ENCODE results near the gene APLP2.

The APLP2 gene

DNA sequence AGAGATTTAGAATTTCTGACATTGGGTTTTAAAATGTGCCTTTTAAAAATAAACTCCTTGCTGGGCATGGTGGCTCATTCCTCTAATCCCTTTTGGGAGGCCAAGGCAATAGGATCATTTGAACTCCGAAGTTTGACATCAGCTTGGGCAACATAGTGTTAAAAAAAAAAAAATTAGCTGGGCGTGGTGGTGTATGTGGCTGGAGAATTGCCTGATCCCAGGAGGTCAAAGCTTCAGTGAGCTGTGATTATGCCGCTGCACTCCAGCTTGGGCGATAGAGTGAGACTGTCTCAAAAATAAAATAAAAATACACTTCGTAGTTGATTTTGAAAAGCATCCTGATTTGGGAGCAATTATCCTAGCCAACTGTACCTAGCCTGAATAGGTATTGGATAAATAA lies 3.4 kb upstream of the APLP2 start:
- H3K4me3 ChIP-seq (ENCODE audit: low read depth, low read length): no peak overlapping the region
- no peak for DNase-seq (ENCODE audit: low read depth)
- TF ChIP-seq, protein P1, sequence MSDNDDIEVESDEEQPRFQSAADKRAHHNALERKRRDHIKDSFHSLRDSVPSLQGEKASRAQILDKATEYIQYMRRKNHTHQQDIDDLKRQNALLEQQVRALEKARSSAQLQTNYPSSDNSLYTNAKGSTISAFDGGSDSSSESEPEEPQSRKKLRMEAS (IDR thresholded peaks at IDR 0.05; ENCODE audit: low read depth, low read length): no peak
- TF ChIP-seq POLR2A (IDR thresholded peaks at IDR 0.05; ENCODE audit: extremely low read depth, insufficient read length): no peak
- TF ChIP-seq, protein P2, sequence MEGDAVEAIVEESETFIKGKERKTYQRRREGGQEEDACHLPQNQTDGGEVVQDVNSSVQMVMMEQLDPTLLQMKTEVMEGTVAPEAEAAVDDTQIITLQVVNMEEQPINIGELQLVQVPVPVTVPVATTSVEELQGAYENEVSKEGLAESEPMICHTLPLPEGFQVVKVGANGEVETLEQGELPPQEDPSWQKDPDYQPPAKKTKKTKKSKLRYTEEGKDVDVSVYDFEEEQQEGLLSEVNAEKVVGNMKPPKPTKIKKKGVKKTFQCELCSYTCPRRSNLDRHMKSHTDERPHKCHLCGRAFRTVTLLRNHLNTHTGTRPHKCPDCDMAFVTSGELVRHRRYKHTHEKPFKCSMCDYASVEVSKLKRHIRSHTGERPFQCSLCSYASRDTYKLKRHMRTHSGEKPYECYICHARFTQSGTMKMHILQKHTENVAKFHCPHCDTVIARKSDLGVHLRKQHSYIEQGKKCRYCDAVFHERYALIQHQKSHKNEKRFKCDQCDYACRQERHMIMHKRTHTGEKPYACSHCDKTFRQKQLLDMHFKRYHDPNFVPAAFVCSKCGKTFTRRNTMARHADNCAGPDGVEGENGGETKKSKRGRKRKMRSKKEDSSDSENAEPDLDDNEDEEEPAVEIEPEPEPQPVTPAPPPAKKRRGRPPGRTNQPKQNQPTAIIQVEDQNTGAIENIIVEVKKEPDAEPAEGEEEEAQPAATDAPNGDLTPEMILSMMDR (IDR thresholded peaks at IDR 0.05; ENCODE audit: low read depth, low read length): no peak

DNA sequence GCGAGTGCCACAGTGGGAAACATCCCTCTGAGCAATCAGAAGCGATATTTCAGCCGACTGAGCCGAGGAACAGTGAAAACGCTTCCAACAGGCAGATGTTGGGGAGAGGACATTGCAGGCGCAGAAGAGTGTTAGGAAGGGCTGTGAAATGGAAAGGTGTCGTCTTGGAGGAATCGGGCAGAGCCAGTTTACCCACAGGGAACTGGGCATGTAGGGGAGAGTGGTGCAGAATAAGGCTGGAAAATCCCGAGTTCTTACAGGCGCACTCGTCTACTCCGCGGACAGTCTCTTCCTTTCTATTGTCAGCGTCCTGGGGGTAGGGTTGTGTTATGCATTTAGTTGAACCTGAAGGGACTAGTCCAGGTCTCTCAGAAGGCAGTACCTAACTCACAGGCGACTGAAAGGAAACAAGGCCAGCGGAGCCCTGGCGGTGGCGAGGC lies 1.1 kb upstream of the APLP2 start:
- no peak for DNase-seq (ENCODE audit: low read depth)
- TF ChIP-seq, protein P1 (IDR thresholded peaks at IDR 0.05; ENCODE audit: low read depth, low read length): no peak
- no peak for TF ChIP-seq POLR2A (IDR thresholded peaks at IDR 0.05; ENCODE audit: extremely low read depth, insufficient read length)
- TF ChIP-seq MYC (IDR thresholded peaks at IDR 0.05; ENCODE audit: low read depth, low read length): no peak
- TF ChIP-seq, protein P2 (IDR thresholded peaks at IDR 0.05; ENCODE audit: low read depth, low read length): no peak

DNA sequence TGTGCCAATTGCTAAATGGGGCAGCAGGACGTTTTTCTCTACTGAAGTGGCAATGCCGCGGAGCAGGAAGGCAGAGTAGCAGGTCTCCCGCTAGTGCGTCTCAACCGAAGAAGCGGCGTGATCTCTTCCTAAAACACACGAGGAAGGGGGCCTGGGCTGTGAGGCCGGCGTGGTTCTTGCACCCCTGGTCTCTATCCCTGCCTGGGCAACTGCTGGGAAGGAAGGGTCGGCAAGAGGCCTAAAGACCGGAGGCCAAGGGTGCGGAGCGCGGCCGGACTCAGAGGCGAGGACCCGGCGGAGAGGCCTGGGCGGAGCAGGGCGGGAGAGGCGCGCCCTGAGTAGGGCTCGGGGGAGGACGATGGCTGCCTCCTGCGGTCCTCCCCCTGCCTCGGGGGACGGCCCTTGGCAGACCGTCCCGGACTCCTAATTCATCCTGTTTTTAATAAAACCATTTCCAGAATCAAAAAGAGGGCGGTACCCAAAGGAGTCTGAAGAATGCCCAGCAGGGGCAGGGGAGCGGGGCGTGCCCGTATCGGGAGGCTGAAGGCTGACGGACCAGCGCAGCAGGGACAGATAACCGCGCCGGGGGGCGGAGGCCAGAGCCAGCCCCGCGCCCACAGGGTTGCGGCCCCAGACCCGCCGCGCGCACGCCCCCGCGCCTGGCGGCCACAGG lies 572 bp upstream of the APLP2 start:
- TF ChIP-seq, protein P1 (IDR thresholded peaks at IDR 0.05; ENCODE audit: low read depth, low read length): no peak
- H3K4me3 ChIP-seq (ENCODE audit: low read depth, low read length): peak overlapping the region; percentile 52
- no peak for DNase-seq (ENCODE audit: low read depth)

More for the DNA sequence above, 1.1 kb upstream of the APLP2 start:
- H3K4me3 ChIP-seq (ENCODE audit: low read depth, low read length): peak overlapping the region; percentile 52

DNA sequence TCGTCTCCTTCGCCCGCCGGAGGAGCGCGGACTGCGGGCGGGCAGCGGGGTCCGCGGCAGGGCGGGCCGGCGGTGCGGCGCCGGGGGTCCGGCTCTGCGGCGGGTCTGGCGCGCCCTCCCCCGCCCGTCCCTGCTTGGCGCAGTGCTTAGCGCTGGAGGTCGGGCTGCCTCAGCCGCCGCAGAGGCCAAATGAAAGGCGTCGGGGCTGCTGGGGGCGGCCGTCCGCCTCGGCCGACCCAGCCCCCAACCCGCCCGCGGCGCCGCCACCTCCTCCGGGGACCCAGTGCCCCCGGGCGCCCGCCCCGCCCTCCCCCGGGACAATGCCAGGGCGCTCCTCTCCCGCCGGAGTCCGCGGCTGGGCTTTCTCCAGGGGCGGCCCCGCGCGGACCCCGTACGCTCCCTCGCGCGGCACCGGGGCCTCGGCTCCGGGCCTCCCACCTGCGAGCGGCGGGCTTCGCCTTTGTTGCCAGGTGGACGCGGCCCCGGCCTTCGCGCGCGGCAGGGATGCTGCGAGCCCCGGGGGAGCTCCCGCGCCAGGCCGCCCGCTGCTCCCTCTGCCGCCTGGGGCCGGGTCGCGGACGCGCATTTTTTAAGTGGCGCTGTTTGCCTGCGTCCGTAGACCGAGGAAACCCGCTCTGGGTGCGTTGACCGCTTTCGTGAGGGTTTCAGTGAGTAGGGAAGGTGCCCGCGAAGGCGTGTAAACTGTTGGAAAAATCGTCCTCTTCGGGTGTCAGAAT lies 583 bp downstream of the APLP2 start:
- TF ChIP-seq, protein P1 (IDR thresholded peaks at IDR 0.05; ENCODE audit: low read depth, low read length): peak; percentile 40
- TF ChIP-seq, protein P2 (IDR thresholded peaks at IDR 0.05; ENCODE audit: low read depth, low read length): peak; percentile 4
- no peak for TF ChIP-seq MYC (IDR thresholded peaks at IDR 0.05; ENCODE audit: low read depth, low read length)
- DNase-seq (ENCODE audit: low read depth): peak; percentile 72
- H3K4me3 ChIP-seq (ENCODE audit: low read depth, low read length): peak overlapping the region; percentile 89

DNA sequence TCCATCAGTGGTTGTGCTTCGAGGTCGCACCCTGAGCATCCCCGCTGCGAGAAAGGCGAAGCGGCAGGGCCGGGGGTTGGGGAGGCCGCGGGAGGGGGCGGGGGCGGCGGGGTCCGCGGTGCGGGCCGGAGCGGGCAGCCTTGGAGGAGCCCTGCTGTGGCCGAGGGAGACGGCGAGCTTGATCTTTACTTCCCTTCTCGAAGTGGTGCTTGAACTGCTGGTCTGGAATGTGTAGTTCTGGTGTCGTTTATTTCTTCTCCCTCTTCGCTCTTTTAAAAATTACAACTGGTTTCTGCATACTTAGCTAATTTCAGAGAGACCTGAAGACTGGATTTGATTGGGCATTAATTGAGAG lies 1.1 kb downstream of the APLP2 start:
- H3K4me3 ChIP-seq (ENCODE audit: low read depth, low read length): peak overlapping the region; percentile 89
- TF ChIP-seq, protein P2 (IDR thresholded peaks at IDR 0.05; ENCODE audit: low read depth, low read length): no peak
- TF ChIP-seq, protein P1 (IDR thresholded peaks at IDR 0.05; ENCODE audit: low read depth, low read length): peak; percentile 3; the same call in 1 of the 2 replicates
- peak; percentile 70 for DNase-seq (ENCODE audit: low read depth)

DNA sequence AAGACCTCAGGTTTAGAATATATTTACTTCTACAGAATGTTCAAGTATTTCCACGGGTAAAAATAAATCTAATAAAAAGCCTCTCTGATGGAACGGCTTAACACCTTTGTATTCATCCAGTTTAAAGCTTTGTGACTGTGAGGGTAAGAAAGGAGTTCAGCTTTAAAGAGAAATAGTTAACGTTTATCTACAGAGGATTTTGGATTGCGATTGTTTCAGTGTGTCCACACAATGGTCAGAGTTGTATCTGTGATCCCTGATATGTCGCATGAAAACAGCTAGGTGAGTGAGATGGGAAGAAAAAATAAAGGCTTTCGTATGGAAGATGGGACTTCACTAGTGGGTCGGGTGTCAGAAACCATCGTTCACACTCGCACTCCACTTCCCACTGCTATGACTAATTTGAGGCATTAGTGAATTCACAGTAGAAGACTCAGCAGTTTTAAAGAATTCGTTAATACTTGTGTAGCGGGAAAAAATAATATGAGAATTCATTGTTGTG lies 1.6 kb downstream of the APLP2 start:
- TF ChIP-seq, protein P2 (IDR thresholded peaks at IDR 0.05; ENCODE audit: low read depth, low read length): no peak
- TF ChIP-seq POLR2A (IDR thresholded peaks at IDR 0.05; ENCODE audit: extremely low read depth, insufficient read length) (no peak), MYC (IDR thresholded peaks at IDR 0.05; ENCODE audit: low read depth, low read length) (no peak)
- TF ChIP-seq, protein P1 (IDR thresholded peaks at IDR 0.05; ENCODE audit: low read depth, low read length): no peak
- DNase-seq (ENCODE audit: low read depth): peak; percentile 58
- peak overlapping the region; percentile 89 for H3K4me3 ChIP-seq (ENCODE audit: low read depth, low read length)
